RWPE2 (cell line): Measurements from ENCODE around the gene ZNF296.
"Not testable (repeated sequence)": the region's sequence is repeated elsewhere in the genome, so short reads cannot be mapped to it uniquely, and the experiment has no call there.

ENCODE experiments used
- ATAC-seq: fragments of 200-7000 bp; cut with Tn5 transposase; 3 replicates; pipeline ENCODE4 v1.9.1; 2021; ENCODE audit warnings: low read depth
- DNase-seq: peaks from one replicate; pipeline ENCODE4 v3.0.0-alpha.2; 2020; ENCODE audit warnings: low spot score
- H3K27ac ChIP-seq: fragments of 450-650 bp; 2 replicates; pipeline ENCODE4 v1.5.1; 2017; ENCODE audit warnings: mild to moderate bottlenecking; ENCODE audit not compliant: poor library complexity, severe bottlenecking
- H3K27me3 ChIP-seq: fragments of 250-450 bp; sonication (Bioruptor Pico); 2 replicates; pipeline ENCODE4 v1.5.1; 2021; ENCODE audit warnings: mild to moderate bottlenecking, moderate library complexity; ENCODE audit not compliant: insufficient read depth, poor library complexity, severe bottlenecking
- H3K36me3 ChIP-seq: fragments of 250-450 bp; sonication (Bioruptor Pico); 2 replicates; pipeline ENCODE4 v1.5.1; 2020; ENCODE audit warnings: low read depth, mild to moderate bottlenecking, moderate library complexity
- H3K4me1 ChIP-seq: fragments of 250-450 bp; sonication (Bioruptor Pico); 2 replicates; pipeline ENCODE4 v1.5.1; 2021; ENCODE audit warnings: mild to moderate bottlenecking, moderate library complexity; ENCODE audit not compliant: insufficient read depth, poor library complexity, severe bottlenecking
- H3K4me3 ChIP-seq: fragments of 250-450 bp; sonication (Bioruptor Pico); 2 replicates; pipeline ENCODE4 v1.5.1; 2021; ENCODE audit warnings: mild to moderate bottlenecking, moderate library complexity; ENCODE audit not compliant: severe bottlenecking
- H3K9me3 ChIP-seq: fragments of 250-450 bp; sonication (Bioruptor Pico); 2 replicates; pipeline ENCODE4 v1.5.1; 2021; ENCODE audit warnings: mild to moderate bottlenecking, moderate library complexity; ENCODE audit not compliant: severe bottlenecking
- CTCF ChIP-seq: fragments of 450-650 bp; IDR thresholded peaks from one replicate; pipeline ENCODE4 v1.5.1; 2017; ENCODE audit warnings: mild to moderate bottlenecking, moderate library complexity; ENCODE audit not compliant: poor library complexity, severe bottlenecking

The ZNF296 gene

GRCh38 chr19:45112111-45112827, 36.0 kb upstream of the ZNF296 start:
- H3K4me1 ChIP-seq = no peaks in the 10 kb centered on the region
- H3K36me3 ChIP-seq = no peaks in the 10 kb centered on the region; the same call in 1 of the 2 replicates
- DNase-seq = no peak
- no peak for ATAC-seq
- H3K9me3 ChIP-seq = no peaks in the 10 kb centered on the region
- H3K27ac ChIP-seq = no peak overlapping the region
- H3K4me3 ChIP-seq = no peak overlapping the region
- TF ChIP-seq CTCF = no peak
- no peaks in the 10 kb centered on the region for H3K27me3 ChIP-seq

GRCh38 chr19:45110851-45111266, 34.6 kb upstream of the ZNF296 start:
- H3K9me3 ChIP-seq = no peaks in the 10 kb centered on the region
- no peaks in the 10 kb centered on the region; the same call in 1 of the 2 replicates for H3K36me3 ChIP-seq
- H3K4me1 ChIP-seq = no peaks in the 10 kb centered on the region
- no peak for TF ChIP-seq CTCF
- H3K27ac ChIP-seq = no peak overlapping the region
- no peaks in the 10 kb centered on the region for H3K27me3 ChIP-seq
- H3K4me3 ChIP-seq = no peak overlapping the region
- ATAC-seq (no peak), DNase-seq (no peak)

- Histone ChIP-seq H3K36me3 (no peaks in the 10 kb centered on the region), H3K9me3 (no peaks in the 10 kb centered on the region), H3K4me1 (no peaks in the 10 kb centered on the region), H3K27ac (no peak overlapping the region), H3K27me3 (no peaks in the 10 kb centered on the region), H3K4me3 (no peak overlapping the region)
- ATAC-seq = no peak
- TF ChIP-seq CTCF = no peak
- DNase-seq = no peak
Measured at GRCh38 chr19:45107621-45108150, 31.4 kb upstream of the ZNF296 start.

- not testable (repeated sequence) for H3K4me1 ChIP-seq, ATAC-seq, H3K36me3 ChIP-seq, H3K9me3 ChIP-seq, H3K4me3 ChIP-seq, H3K27ac ChIP-seq, H3K27me3 ChIP-seq, DNase-seq
Measured at GRCh38 chr19:45106363-45106762, 30.1 kb upstream of the ZNF296 start.

- no peaks in the 10 kb centered on the region; the same call in 1 of the 2 replicates for H3K36me3 ChIP-seq
- no peak overlapping the region for H3K27ac ChIP-seq
- peaks cover under 1% of the 10 kb centered on the region for H3K4me1 ChIP-seq
- no peaks in the 10 kb centered on the region for H3K27me3 ChIP-seq
- ATAC-seq (no peak), DNase-seq (no peak)
- H3K4me3 ChIP-seq = no peak overlapping the region
- H3K9me3 ChIP-seq = no peaks in the 10 kb centered on the region
- TF ChIP-seq CTCF = no peak
Measured at GRCh38 chr19:45104658-45105349, 28.5 kb upstream of the ZNF296 start.
